ENCODE results near the gene TMOD4. TPM values are rescaled to one million over a fixed set of nuclear protein-coding genes. Genes with fewer than 3 reads are reported as not detected.
"Not testable (repeated sequence)": the region's sequence is repeated elsewhere in the genome, so short reads cannot be mapped to it uniquely, and the experiment has no call there.

Gene TMOD4
- total and polyA plus RNA-seq, 2 of the 13 experiments (the other 11 are each of a cell fraction or from before 2014, with no cell fraction given), result 0.66 TPM; not detected in 1

- TF ChIP-seq, protein P1, sequence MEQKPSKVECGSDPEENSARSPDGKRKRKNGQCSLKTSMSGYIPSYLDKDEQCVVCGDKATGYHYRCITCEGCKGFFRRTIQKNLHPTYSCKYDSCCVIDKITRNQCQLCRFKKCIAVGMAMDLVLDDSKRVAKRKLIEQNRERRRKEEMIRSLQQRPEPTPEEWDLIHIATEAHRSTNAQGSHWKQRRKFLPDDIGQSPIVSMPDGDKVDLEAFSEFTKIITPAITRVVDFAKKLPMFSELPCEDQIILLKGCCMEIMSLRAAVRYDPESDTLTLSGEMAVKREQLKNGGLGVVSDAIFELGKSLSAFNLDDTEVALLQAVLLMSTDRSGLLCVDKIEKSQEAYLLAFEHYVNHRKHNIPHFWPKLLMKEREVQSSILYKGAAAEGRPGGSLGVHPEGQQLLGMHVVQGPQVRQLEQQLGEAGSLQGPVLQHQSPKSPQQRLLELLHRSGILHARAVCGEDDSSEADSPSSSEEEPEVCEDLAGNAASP (CRISPR knock-in tag; IDR thresholded peaks at IDR 0.05; ENCODE audit: borderline replicate concordance), result peak; percentile 72; the same call in 1 of the 2 replicates
- 0 out of 4 replicates have a peak, but pooled peaks of 1 of the 2 experiments have one; percentile 20 for TF ChIP-seq EP300 (IDR thresholded peaks at IDR 0.05; ENCODE audit: low read depth in 2 of 2, low read length in 2 of 2)
- TF ChIP-seq EP300 (CRISPR knock-in tag; IDR thresholded peaks at IDR 0.05; ENCODE audit: borderline replicate concordance); CREM (CRISPR knock-in tag; IDR thresholded peaks at IDR 0.05); FOXA1 (IDR thresholded peaks at IDR 0.05): not testable (repeated sequence)
- TF ChIP-seq, protein P2, sequence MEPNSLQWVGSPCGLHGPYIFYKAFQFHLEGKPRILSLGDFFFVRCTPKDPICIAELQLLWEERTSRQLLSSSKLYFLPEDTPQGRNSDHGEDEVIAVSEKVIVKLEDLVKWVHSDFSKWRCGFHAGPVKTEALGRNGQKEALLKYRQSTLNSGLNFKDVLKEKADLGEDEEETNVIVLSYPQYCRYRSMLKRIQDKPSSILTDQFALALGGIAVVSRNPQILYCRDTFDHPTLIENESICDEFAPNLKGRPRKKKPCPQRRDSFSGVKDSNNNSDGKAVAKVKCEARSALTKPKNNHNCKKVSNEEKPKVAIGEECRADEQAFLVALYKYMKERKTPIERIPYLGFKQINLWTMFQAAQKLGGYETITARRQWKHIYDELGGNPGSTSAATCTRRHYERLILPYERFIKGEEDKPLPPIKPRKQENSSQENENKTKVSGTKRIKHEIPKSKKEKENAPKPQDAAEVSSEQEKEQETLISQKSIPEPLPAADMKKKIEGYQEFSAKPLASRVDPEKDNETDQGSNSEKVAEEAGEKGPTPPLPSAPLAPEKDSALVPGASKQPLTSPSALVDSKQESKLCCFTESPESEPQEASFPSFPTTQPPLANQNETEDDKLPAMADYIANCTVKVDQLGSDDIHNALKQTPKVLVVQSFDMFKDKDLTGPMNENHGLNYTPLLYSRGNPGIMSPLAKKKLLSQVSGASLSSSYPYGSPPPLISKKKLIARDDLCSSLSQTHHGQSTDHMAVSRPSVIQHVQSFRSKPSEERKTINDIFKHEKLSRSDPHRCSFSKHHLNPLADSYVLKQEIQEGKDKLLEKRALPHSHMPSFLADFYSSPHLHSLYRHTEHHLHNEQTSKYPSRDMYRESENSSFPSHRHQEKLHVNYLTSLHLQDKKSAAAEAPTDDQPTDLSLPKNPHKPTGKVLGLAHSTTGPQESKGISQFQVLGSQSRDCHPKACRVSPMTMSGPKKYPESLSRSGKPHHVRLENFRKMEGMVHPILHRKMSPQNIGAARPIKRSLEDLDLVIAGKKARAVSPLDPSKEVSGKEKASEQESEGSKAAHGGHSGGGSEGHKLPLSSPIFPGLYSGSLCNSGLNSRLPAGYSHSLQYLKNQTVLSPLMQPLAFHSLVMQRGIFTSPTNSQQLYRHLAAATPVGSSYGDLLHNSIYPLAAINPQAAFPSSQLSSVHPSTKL (CRISPR knock-in tag; IDR thresholded peaks at IDR 0.05), result peak; percentile 21; the same call in 1 of the 2 replicates
- peak; percentile 58; the same call in 1 of the 2 replicates for TF ChIP-seq CREM (IDR thresholded peaks at IDR 0.05)
- 0 out of 2 replicates have a peak, but pooled peaks have one; percentile 34 for TF ChIP-seq ATF1 (CRISPR knock-in tag; IDR thresholded peaks at IDR 0.05)
- TF ChIP-seq GATAD2A (CRISPR knock-in tag; IDR thresholded peaks at IDR 0.05), result peak; percentile 32; the same call in 1 of the 2 replicates
- TF ChIP-seq TEAD3 (CRISPR knock-in tag; optimal IDR thresholded peaks at IDR 0.05; ENCODE audit: borderline replicate concordance), result peak; percentile 97
- TF ChIP-seq, protein P3, sequence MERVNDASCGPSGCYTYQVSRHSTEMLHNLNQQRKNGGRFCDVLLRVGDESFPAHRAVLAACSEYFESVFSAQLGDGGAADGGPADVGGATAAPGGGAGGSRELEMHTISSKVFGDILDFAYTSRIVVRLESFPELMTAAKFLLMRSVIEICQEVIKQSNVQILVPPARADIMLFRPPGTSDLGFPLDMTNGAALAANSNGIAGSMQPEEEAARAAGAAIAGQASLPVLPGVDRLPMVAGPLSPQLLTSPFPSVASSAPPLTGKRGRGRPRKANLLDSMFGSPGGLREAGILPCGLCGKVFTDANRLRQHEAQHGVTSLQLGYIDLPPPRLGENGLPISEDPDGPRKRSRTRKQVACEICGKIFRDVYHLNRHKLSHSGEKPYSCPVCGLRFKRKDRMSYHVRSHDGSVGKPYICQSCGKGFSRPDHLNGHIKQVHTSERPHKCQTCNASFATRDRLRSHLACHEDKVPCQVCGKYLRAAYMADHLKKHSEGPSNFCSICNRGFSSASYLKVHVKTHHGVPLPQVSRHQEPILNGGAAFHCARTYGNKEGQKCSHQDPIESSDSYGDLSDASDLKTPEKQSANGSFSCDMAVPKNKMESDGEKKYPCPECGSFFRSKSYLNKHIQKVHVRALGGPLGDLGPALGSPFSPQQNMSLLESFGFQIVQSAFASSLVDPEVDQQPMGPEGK (CRISPR knock-in tag; IDR thresholded peaks at IDR 0.05), result peak; percentile 81
- TF ChIP-seq CREB1 (IDR thresholded peaks at IDR 0.05), result peak; percentile 85
- peak; percentile 81 for TF ChIP-seq CREB1 (CRISPR knock-in tag; IDR thresholded peaks at IDR 0.05)
- TF ChIP-seq FOXK1 (CRISPR knock-in tag; IDR thresholded peaks at IDR 0.05; ENCODE audit: borderline replicate concordance, low read depth), result 0 out of 2 replicates have a peak, but pooled peaks have one; percentile 20
- TF ChIP-seq FOSL2 (CRISPR knock-in tag; IDR thresholded peaks at IDR 0.05), result peak; percentile 91
- TF ChIP-seq RARA (CRISPR knock-in tag; IDR thresholded peaks at IDR 0.05), result 0 out of 2 replicates have a peak, but pooled peaks have one; percentile 13
- 0 out of 2 replicates have a peak, but pooled peaks have one; percentile 18 for TF ChIP-seq FOXA1 (CRISPR knock-in tag; IDR thresholded peaks at IDR 0.05)
These were observed 19.3 kb upstream of the TMOD4 start (continued) for GRCh38 chr1:151194894-151195594.

Measured in HepG2 (cell line).